Fibroblast of peridontal ligament (primary cell): ENCODE results near the gene SELENOP.
"Not testable (repeated sequence)": the region's sequence is repeated elsewhere in the genome, so short reads cannot be mapped to it uniquely, and the experiment has no call there.

Source experiments
- DNase-seq: peaks from one replicate; pipeline ENCODE4 v3.0.0-alpha.2; 2010; ENCODE audit errors: extremely low read depth

Gene SELENOP, protein sequence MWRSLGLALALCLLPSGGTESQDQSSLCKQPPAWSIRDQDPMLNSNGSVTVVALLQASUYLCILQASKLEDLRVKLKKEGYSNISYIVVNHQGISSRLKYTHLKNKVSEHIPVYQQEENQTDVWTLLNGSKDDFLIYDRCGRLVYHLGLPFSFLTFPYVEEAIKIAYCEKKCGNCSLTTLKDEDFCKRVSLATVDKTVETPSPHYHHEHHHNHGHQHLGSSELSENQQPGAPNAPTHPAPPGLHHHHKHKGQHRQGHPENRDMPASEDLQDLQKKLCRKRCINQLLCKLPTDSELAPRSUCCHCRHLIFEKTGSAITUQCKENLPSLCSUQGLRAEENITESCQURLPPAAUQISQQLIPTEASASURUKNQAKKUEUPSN

GRCh38 chr5:42811591-42812446 is at the start of gene SELENOP:
Gene SELENOP, minus strand, starts transcription at chr5:42811892. Its CDS starts 3,539 bp downstream, at chr5:42808353.
- peak; percentile 74 for DNase-seq

DNA sequence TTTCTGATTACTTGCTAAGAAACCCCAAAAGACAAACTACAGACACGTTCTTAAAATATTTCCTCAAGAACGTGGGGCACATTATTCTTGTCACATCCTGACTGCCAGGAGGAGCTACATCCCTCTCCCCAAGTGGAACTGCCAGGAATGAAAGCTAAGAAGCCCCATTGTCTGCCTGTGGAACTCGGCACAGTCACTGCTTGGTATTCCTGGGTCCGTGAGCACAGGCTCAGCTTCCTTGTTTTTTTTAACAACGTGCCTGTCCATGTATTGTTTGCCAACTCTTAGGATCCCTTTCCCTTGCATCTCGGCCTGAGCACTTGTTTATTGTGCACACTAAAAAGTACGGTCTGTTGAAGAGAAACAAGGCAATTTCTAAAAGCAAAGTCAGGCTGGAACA is 47.0 kb upstream of the SELENOP start:
- no peak for DNase-seq

- DNase-seq, result peak; percentile 72
Measured at GRCh38 chr5:42858031-42858643, 46.4 kb upstream of the SELENOP start.

DNA sequence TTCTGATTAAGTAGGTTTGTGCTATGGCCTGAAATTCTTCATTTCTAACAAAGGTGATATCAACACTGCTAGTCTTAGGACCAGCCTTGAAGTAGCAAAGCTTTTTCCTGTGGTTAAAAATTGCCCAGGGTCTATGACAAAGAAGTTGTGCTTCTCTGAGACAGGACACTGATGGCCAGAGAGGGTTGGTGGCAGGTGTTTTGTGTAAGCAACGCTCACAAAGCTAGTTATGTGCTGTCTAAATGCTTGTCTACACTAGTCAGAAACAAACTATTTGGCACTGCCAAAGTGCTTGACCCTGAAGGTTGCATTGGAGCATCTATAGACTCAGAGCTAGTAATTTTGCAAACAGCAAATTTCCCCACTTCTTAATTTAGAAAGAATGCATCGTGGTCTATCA is 44.1 kb upstream of the SELENOP start:
- no peak for DNase-seq

DNA sequence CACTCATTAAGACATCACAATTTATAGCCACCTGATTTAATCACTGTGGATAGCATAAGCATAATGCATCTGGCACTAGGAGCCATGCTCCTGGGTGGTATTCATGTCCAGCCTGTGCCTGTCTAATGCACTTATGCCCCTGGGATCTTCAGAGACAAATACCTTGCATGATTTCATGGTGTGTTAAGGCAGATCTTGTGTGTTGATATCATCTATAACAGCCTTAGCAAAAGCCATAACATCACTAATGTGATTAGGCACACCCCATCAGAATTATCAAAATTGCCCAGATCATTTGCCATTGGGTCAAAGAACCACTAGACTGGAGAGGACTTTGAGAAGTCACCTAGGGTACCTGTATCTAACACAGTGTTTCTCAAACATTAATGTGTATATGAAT is 43.7 kb upstream of the SELENOP start:
- no peak for DNase-seq

DNA sequence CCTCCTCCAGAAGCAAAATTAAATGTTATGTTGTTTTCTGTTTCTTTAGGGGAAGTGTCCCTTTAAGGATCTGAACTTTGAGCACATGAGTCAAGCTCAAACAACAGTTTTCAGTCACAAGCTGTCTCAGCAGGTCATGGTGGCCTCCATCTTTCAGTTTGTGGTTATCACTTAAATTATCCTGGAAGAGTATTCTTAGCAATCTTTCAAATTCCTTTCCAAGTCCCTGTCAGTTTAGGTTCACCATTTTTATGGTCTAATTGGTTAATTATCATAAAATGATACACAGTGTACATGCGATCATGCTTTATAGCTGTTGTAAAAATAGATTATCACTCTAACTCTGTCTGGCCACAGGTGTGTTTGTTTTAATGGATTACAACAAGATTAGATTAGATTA is 43.1 kb upstream of the SELENOP start:
- no peak for DNase-seq

- no peak for DNase-seq
Measured at GRCh38 chr5:42852826-42853225, 41.1 kb upstream of the SELENOP start.

DNA sequence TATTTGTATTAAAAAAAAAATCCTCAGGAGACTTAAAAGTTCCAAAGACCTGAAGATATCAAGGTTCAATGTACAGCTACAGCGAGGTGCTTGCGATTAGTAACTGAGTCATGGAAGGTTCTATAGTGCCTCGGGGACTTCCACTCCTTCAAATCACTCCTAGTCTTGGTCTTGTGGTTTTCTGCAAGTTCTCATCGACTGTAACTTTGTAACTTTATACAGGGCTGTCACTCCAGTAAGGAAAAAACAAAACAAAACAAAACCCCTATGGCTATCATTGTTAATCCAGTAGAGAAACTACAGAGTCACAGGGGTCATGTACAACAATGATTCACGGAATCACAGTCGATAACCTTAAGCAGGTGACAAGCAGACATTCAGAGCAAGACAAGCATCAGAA is 39.8 kb upstream of the SELENOP start:
- no peak for DNase-seq

- DNase-seq, result no peak
Measured at GRCh38 chr5:42848545-42848944, 36.9 kb upstream of the SELENOP start.

DNA sequence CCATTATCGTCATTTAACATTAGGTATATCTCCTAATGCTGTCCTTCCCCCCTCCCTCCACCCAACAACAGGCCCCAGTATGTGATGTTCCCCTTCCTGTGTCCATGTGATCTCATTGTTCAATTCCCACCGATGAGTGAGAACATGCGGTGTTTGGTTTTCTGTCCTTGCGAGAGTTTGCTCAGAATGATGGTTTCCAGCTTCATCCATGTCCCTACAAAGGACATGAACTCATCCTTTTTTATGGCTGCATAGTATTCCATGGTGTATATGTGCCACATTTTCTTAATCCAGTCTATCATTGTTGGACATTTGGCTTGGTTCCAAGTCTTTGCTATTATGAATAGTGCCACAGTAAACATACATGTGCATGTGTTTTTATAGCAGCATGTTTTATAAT is 32.7 kb upstream of the SELENOP start:
- DNase-seq, result not testable (repeated sequence)

DNA sequence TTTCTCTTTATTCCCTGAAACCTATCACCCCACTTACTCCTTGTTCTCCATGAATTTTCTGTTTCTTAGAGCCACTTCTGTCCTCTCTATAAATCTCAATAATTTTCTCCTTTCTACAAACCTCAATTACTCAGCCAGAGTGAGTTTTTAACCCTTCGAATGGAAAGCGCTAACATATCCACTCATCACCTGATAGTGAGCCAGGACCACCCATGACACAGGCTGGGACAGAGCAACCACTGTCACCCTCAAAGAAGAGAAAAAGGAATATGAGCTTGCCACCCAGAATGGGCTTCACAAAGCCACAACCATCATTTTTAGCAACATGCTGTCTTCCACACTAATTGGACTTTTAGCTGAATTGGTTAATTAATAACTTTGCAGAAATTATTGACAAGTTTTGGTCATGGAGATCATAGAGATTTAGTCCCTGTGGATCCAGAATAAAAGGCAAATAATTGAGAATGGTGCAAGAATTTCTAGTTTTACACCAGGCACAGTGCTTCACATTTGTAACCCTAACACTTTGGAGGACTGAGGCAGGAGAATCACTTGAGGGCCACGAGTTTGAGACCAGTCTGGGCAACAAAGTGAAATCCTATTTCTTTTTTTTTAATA is 32.1 kb upstream of the SELENOP start:
- no peak for DNase-seq

DNA sequence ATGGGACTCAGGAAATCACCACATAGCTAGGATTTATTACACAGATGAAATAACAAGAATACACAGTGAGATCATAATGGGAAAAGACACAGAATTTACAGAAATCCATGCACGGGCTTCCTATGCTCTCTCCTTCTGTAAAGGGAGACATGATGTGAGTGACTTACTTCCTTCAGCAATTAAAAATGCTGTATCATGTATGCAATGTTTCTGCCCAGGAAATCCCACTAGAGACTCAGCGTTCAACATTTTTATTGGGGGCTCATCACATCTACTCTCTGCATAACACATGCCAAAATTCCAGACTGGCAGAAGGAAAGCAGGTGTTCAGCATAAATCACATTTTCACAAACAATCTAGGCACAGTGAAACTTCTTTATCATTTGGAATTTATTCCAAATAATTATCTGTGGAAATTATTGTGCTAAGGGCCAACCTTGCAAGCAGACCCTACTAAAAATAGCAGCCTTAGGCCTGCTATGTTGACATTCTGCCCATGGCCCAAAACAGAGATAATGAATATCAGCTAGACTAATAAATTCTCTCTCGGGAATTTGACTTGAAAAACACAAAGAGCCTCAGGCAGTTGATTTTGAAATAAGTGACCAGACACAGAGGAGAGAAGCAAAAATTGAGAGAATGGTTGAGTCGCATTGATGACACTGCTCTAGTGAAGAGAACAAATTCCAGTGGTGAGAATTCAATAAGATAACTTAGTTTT is 31.4 kb upstream of the SELENOP start:
- no peak for DNase-seq

- no peak for DNase-seq
Measured at GRCh38 chr5:42840842-42841567, 29.3 kb upstream of the SELENOP start.

GRCh38 chr5:42840269-42840668 is 28.6 kb upstream of the SELENOP start:
- peak; percentile 99 for DNase-seq

DNA sequence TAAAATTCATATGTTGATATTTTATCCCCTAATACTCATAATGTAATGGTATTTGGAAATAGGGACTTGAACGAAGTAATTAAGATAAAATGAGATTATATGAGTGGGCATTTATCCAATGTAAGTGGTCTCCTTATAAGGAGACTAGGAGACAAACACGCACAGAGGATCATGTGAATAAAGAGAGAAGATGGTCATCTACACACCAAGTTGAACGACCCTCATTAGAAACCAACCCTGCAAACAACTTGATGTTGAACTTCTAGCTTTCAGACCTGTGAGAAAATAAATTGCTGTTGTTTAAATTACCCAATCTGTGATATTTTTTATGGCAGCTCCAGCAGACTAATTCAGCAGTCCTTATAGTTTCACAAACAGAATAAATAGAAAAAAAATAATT is 27.5 kb upstream of the SELENOP start:
- DNase-seq, result no peak

DNA sequence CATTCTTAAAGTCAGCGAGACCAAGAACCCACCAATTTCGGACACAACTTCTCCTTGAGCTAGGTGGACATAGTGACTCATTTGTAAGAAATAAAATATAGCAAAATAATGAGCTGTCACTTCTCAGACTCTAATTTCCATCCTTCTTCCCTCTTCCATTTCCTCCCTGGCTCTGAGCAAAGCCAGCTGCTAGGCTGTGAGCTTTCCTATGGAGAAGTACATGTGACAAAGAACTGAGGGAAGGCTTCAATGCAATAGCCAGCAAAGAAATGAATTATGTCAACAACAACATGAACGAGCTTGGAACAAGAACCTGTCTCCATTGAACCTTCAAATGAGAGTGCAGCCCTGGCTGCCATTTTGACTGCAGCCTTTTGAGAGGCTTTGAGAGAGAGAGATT is 25.9 kb upstream of the SELENOP start:
- DNase-seq, result no peak

GRCh38 chr5:42836070-42836769 is 24.5 kb upstream of the SELENOP start:
- DNase-seq, result no peak

DNA sequence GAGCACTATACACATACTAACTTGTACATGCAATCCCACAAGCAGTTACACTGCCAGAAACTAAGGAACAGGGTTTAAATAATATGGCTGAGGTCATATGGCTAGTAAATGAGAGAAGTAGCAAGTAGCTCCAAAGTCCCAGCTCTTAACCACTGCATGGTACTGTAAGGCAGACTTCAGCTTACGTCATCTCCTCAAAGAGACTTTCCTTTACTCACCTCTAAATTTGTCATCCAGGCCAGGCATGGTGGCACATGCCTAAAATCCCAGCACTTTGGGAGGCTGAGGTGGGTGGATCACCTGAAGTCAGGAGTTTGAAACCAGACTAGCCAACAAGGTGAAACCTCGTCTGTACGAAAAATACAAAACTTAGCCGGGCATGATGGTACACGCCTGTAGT is 20.4 kb upstream of the SELENOP start:
- no peak for DNase-seq

DNA sequence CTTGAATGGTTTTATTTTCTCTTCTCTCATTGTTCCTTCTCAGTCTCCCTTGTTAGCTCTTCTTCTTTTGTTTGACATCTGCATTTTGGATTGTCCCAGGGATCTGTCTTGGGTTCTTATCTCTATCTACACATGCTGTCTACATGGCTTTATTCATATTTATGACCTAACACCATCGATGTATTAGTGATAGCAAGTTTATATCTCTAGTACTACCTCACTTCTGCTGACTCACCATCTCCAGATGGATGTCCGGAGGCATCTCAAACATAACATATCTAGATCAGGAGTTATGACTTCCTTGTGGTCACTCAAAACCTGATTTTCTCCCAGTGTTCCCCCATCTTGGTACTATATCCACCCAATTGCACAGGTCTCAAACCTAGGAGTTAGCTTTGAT is 19.2 kb upstream of the SELENOP start:
- no peak for DNase-seq

DNA sequence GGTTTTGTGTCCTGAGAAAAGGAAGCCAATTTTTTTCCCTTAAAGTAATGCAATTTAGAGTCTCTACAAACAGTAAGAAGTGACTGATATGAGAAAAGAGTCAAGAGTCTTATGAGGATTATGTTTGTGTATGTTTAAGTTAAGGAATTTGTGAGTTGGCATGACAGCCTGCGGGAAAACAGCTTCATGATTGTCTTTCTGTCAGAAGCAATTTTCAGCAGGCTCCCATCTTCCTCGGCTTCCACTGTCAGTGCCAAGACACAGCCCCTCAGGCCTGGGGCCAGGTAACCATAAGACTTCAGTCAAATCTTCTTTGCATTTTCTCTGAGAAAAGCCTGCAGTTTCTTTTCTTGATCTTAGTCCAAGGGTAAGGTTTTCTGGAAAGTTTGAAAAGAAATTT is 17.0 kb upstream of the SELENOP start:
- peak; percentile 74 for DNase-seq
